Measurements from ENCODE around the gene KRTAP1-4. TPM values are rescaled to one million over a fixed set of nuclear protein-coding genes. Genes with fewer than 3 reads are reported as not detected.

Gene KRTAP1-4
- total RNA-seq (not detected), total RNA-seq (0 reads per million in 172 experiments)
- polyA plus RNA-seq (2013, experiment 1 of 2), result not detected
- not detected for polyA plus RNA-seq (2013, experiment 2 of 2)

- CTCF ChIA-PET, result no interaction called here
- no peaks in the 10 kb centered on the region for H3K9me3 Mint-ChIP-seq
- no peak for TF ChIP-seq CTCF (IDR thresholded peaks at IDR 0.05)
- no peaks in the 10 kb centered on the region for H3K4me1 ChIP-seq (ENCODE audit: insufficient read depth, low read length)
- no peaks in the 10 kb centered on the region for H3K36me3 Mint-ChIP-seq (ENCODE audit: low read depth)
- no peak within 1 kb of the TSS for H3K4me3 Mint-ChIP-seq
- H3K9me3 ChIP-seq (ENCODE audit: control insufficient read depth in 1 of 2, insufficient read depth in 1 of 2, low read length in 2 of 2), result no peaks in the 10 kb centered on the region
- H3K4me3 ChIP-seq (ENCODE audit: low read length), result no peak within 1 kb of the TSS
- H3K27me3 Mint-ChIP-seq, result peaks cover 51% of the 10 kb centered on the region
- peaks cover 2 to 4% of the 10 kb centered on the region in 2 experiments for H3K27me3 ChIP-seq (ENCODE audit: control insufficient read depth in 1 of 2, insufficient read depth in 2 of 2, low read length in 2 of 2)
- ATAC-seq (ENCODE audit: poor library complexity), result no peak
- H3K4me1 Mint-ChIP-seq (ENCODE audit: low read depth), result no peaks in the 10 kb centered on the region
- intact Hi-C loops (cut with DNase I, micrococcal nuclease), result no loop called here
- no peaks in the 10 kb centered on the region for H3K36me3 ChIP-seq (ENCODE audit: insufficient read depth, low read length)
- no peak within 1 kb of the TSS for H3K27ac Mint-ChIP-seq
- POLR2A ChIA-PET, result interaction anchor here (0.6 kb wide), 1 partner anchor 12 kb away, joined by 3 read pairs; no protein-coding TSS in a partner anchor
- H3K27ac ChIP-seq (ENCODE audit: low read depth in 1 of 2, low read length in 2 of 2), result no peak within 1 kb of the TSS
- DNase-seq, result no peak
These were observed at the start of gene KRTAP1-4 for GRCh38 chr17:41029633-41030245. Gene KRTAP1-4, minus strand, starts transcription at chr17:41030195. Its CDS starts 117 bp downstream, at chr17:41030078.

- Mint-ChIP-seq H3K9me3 (no peaks in the 10 kb centered on the region), H3K36me3 (ENCODE audit: low read depth) (no peaks in the 10 kb centered on the region)
These were observed 46.8 kb upstream of the KRTAP1-4 start for GRCh38 chr17:41076788-41077187.

GRCh38 chr17:41073676-41074075 is 43.7 kb upstream of the KRTAP1-4 start:
- Histone ChIP-seq H3K27ac (ENCODE audit: low read depth in 1 of 2, low read length in 2 of 2) (no peak overlapping the region), H3K36me3 (ENCODE audit: insufficient read depth, low read length) (no peaks in the 10 kb centered on the region), H3K4me1 (ENCODE audit: insufficient read depth, low read length) (no peaks in the 10 kb centered on the region), H3K4me3 (ENCODE audit: low read length) (no peak overlapping the region), H3K27me3 (ENCODE audit: control insufficient read depth in 1 of 2, insufficient read depth in 2 of 2, low read length in 2 of 2) (no peaks in the 10 kb centered on the region), H3K9me3 (ENCODE audit: control insufficient read depth in 1 of 2, insufficient read depth in 1 of 2, low read length in 2 of 2) (no peaks in the 10 kb centered on the region)
- no peaks in the 10 kb centered on the region for H3K4me1 Mint-ChIP-seq (ENCODE audit: low read depth)
- peaks cover 32% of the 10 kb centered on the region for H3K27me3 Mint-ChIP-seq
- H3K9me3 Mint-ChIP-seq, result no peaks in the 10 kb centered on the region
- no peaks in the 10 kb centered on the region for H3K36me3 Mint-ChIP-seq (ENCODE audit: low read depth)
- TF ChIP-seq CTCF (IDR thresholded peaks at IDR 0.05), result no peak
- DNase-seq (no peak), ATAC-seq (ENCODE audit: poor library complexity) (no peak)
- intact Hi-C loops (cut with DNase I, micrococcal nuclease), result no loop called here
- no peak overlapping the region for H3K27ac Mint-ChIP-seq
- ChIA-PET POLR2A (no interaction called here), CTCF (no interaction called here)
- H3K4me3 Mint-ChIP-seq, result no peak overlapping the region

More at GRCh38 chr17:41076788-41077187, 46.8 kb upstream of the KRTAP1-4 start:
- no peak overlapping the region for H3K4me3 Mint-ChIP-seq
- Histone ChIP-seq H3K9me3 (ENCODE audit: control insufficient read depth in 1 of 2, insufficient read depth in 1 of 2, low read length in 2 of 2) (no peaks in the 10 kb centered on the region), H3K27me3 (ENCODE audit: control insufficient read depth in 1 of 2, insufficient read depth in 2 of 2, low read length in 2 of 2) (no peaks in the 10 kb centered on the region), H3K4me1 (ENCODE audit: insufficient read depth, low read length) (no peaks in the 10 kb centered on the region), H3K27ac (ENCODE audit: low read depth in 1 of 2, low read length in 2 of 2) (no peak overlapping the region), H3K36me3 (ENCODE audit: insufficient read depth, low read length) (no peaks in the 10 kb centered on the region), H3K4me3 (ENCODE audit: low read length) (no peak overlapping the region)
- H3K27me3 Mint-ChIP-seq, result peaks cover 44% of the 10 kb centered on the region
- H3K27ac Mint-ChIP-seq, result no peak overlapping the region
- no peaks in the 10 kb centered on the region for H3K4me1 Mint-ChIP-seq (ENCODE audit: low read depth)
- intact Hi-C loops (cut with DNase I, micrococcal nuclease), result no loop called here
- POLR2A ChIA-PET, result no interaction called here
- DNase-seq, result no peak
- CTCF ChIA-PET, result no interaction called here
- no peak for ATAC-seq (ENCODE audit: poor library complexity)
- no peak for TF ChIP-seq CTCF (IDR thresholded peaks at IDR 0.05)

All from CD4-positive, alpha-beta T cell (primary cell).